ENCODE results near the gene MYCBPAP.
A peak's percentile ranks its signal among the peaks of the same experiment; 100 is the strongest.

The MYCBPAP gene

DNA sequence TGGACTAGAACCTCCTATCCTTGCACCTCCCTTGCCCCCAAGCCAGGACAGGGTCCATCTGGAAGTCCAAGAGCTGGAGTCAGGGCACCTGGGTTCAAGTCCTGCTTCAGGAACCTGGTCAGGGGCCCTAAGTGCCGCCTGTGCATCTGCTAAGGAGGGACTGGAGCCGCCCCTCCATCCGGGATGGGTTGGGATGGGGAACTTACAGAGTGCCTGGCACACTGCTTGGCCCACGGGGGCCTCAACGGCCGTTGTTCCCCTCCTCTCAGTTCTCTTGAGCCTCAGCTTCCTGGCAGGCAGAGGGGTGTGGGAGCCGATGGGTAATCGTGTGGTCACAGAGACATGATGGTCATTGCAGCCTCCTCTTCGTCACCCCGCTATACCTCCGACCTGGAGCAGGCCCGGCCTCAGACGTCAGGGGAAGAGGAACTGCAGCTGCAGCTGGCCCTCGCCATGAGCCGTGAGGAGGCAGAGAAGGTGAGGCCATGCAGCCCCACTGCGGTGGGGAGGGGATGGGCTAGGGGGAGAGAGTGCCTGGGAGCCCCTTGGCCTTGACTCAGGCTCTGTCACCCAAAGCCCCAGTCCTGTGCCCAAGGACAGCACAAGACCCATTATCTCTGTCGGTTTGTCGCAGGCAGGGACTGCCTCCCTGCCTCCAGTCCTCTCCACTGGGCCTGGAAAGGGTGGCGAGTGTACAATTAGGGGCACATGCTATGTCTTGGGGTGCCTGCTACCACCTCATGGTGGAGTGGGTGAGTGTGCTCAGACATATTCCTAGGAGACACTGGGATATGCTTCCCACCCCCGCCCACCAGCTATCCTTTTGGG, 29.7 kb downstream of the MYCBPAP start:
- DNase-seq = peak; percentile 4

GRCh38 chr17:50538549-50539410, 30.5 kb downstream of the MYCBPAP start:
- no peak for DNase-seq

DNA sequence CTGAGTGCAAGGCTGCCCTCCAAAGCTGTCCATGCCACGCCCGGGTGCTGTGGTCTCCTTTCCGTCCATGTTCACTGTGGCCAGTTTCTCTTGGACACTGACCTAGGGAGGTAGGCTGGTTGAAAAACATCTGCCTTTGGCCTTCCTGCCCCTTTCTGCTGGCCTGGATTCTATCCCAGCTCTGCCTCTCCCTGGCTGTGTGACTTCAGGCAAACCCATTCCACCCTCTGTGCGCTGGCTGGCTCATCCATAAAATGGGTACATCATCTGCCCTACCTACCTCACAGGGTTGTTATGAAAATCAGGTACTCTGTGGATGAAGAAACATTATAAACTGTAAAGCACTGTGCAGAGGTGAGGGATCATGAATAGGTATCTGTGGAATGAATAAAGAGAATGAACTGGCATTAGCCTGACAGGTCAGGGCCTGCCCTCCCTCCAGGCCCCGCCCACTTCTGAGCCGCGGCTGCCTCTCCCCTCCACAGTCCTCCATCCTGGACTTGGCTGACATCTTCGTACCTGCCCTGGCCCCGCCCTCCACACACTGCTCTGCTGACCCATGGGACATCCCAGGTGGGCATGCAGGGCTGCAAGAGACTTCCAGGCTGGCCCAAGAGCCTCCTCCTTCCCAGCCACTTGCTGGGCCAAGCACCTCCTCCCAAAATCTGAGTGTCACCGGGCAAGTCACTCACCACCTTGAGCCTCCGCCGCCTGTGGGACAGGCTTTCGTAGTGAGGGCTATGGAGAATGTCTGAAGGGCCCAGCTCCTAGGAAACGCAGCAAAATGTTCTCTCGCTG, 31.7 kb downstream of the MYCBPAP start:
- DNase-seq = no peak

GRCh38 chr17:50540560-50541401, 32.5 kb downstream of the MYCBPAP start:
- DNase-seq = no peak

DNA sequence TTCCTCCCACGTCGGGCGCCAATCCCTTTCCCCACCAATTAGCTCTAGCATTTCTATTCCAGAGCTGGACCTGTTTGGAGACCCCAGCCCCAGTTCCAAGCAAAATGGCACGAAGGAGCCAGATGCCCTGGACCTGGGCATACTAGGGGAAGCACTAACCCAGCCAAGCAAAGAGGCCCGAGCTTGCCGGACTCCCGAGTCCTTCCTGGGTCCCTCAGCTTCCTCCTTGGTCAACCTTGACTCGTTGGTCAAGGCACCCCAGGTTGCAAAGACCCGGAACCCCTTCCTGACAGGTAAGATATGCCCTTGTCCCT, 33.1 kb downstream of the MYCBPAP start:
- no peak for DNase-seq

GRCh38 chr17:50541716-50542688, 33.8 kb downstream of the MYCBPAP start:
- peak; percentile 57 for DNase-seq

- no peak for DNase-seq
Measured at GRCh38 chr17:50542795-50543774, 34.8 kb downstream of the MYCBPAP start.

DNA sequence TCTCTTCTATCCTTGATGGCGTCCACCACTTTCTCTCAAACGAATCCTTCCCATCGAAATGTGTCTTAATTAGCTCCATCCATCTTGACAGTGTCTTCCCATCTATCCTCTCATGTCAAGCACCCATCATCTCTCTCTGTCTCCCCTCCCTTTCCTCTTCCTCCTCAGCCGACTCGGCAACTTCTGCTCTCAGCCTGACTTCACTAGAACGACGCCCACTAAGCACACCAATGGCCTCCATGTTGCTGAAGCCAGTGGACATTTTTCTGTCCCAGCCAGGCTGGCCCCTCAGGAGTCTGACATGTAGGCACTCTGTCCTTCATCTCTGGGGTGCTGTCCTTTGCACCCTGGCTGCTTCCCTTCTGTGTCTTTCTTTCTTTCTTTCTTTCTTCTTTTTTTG, 36.3 kb downstream of the MYCBPAP start:
- DNase-seq = peak; percentile 14

DNA sequence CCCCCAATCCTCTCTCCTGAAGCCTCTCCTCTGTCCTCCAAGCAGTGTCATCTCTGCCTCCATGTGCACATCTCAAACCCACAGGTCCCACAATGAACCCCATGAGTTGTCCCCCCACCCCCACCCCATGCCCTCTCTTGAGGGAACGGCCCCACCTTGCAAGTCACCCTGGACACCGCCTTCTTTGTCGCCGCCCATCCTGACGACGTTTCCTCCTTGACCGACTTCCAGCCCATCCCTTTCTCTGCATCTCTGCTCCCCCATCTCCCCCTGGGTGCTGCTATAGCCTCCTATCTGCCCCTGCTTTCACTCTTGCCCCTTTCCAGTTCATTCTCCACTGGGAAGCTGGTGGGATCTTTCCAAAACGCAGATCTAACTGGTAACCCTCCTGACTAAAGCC, 37.1 kb downstream of the MYCBPAP start:
- no peak for DNase-seq

DNA sequence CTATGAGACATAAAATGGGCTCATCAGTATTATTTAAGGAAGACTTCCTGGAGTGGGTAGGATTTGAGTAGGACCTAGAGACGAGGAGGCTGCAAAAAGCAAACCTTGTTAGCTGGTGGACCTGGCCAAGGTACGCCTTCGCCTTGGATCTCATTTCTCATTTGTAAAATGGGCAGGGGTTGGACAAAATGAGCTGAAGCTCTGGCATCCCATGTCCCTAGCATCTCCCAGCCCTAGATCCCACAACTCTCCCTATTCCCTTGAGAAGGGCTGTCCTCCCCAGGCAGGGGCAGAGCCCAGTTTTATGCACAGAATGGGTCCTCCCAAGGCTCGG, 38.4 kb downstream of the MYCBPAP start:
- DNase-seq = no peak

DNA sequence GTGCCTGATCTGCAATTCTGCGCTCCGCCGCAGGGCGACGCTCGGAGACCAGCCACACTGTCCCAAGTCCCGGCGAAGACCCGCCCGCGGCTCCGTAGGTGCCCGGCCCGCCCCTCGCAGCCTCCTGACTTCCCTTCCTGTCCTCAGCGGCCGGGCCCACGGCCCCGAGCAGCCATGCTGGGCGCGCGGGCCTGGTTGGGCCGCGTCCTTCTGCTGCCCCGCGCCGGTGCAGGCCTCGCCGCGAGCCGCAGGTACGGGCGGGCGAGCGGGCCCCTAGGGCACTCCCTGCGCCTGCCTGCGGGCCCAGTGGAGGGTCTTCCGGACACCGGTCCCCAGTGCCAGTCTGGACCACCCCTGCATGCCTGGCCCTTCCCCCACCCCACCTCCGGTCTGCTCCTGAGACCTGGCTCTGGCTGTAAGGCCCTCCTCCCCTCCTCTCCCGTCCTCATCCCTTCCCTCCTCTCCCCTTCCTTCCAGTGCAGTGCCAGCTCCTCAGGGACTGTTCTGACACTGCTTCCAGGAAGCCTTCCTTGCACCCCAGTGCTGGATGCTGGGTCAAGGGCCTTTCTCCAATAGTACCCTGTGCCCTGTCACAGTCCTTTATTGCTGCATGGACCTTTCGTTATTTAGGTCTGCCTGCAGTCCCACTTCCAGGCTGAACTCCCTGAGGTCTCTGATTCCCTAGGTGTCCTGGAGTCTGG, 38.9 kb downstream of the MYCBPAP start, which contains the start of gene SPATA20:
Gene SPATA20, plus strand, starts transcription at position 140 of the 701 bp plus-strand sequence. Its CDS starts 35 bp downstream, at position 175.
- DNase-seq = peak; percentile 85

DNA sequence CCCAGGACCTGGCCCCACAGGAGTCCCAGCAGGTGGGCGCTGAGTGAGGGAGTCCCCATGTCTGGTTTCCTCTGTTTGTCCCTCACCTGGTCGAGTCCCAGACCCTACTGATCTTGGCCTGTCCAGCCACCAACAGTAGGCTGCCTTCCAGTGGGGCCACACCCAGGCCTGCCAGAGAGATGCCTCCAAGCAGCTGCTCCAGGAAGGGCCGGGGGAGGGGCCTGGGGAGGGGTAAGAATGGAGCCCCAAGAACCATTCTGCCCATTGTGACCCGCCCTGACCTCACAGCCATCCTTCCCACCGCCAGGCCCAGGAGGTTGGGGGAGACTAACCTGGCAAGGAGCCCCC, 39.5 kb downstream of the MYCBPAP start:
- no peak for DNase-seq

- DNase-seq = no peak
Measured at GRCh38 chr17:50548831-50549230, 40.6 kb downstream of the MYCBPAP start.

GRCh38 chr17:50549256-50549941, 41.2 kb downstream of the MYCBPAP start:
- no peak for DNase-seq

GRCh38 chr17:50549969-50550368, 41.7 kb downstream of the MYCBPAP start:
- no peak for DNase-seq

- DNase-seq = peak; percentile 4
Measured at GRCh38 chr17:50550661-50551432, 42.6 kb downstream of the MYCBPAP start.

- DNase-seq = no peak
Measured at GRCh38 chr17:50551433-50551815, 43.2 kb downstream of the MYCBPAP start.

DNA sequence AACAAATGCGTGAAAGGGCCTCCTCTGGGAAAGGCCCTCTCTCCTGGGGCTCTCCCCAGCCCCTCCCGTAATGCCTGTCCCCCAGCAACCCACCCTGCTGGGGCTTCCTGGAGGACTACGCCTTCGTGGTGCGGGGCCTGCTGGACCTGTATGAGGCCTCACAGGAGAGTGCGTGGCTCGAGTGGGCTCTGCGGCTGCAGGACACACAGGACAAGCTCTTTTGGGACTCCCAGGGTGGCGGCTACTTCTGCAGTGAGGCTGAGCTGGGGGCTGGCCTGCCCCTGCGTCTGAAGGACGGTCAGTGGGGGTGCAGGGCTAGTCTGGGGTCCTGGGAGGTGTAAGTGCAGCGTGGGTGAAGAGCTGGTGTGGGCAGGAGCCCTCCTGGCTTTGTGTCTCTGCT, 43.6 kb downstream of the MYCBPAP start:
- DNase-seq = no peak
